Kidney epithelial cell (primary cell): ENCODE results near the gene XRRA1. TPM values are rescaled to one million over a fixed set of nuclear protein-coding genes. Genes with fewer than 3 reads are reported as not detected.

ENCODE experiments used
- DNase-seq: peaks from one replicate; pipeline ENCODE4 v3.0.0-alpha.2; 2010; ENCODE audit warnings: low read depth
- H3K27me3 ChIP-seq: 2 replicates; pipeline ENCODE4 v1.6.0; 2011; ENCODE audit warnings: low read length; ENCODE audit not compliant: control insufficient read depth, insufficient read depth
- H3K36me3 ChIP-seq: 2 replicates; pipeline ENCODE4 v1.5.1; 2011; ENCODE audit warnings: low read length; ENCODE audit not compliant: control insufficient read depth, insufficient read depth
- H3K4me3 ChIP-seq: 2 replicates; pipeline ENCODE4 v1.5.1; 2011; ENCODE audit warnings: low read depth, mild to moderate bottlenecking, control low read depth, low read length
- CTCF ChIP-seq: IDR thresholded peaks from 2 replicates; pipeline ENCODE4 v1.5.1; 2011; ENCODE audit warnings: mild to moderate bottlenecking, moderate library complexity, low read length, control low read depth, inconsistent platforms; ENCODE audit not compliant: insufficient read depth, poor library complexity, severe bottlenecking
- total RNA-seq: library from RNA; depleted of rRNA; stranded (reverse); fragments of >200 nt; gene quantifications from 2 replicates; pipeline ENCODE4 v1.2.3, GENCODE V29; 2015

Gene XRRA1
- total RNA-seq, 1 donor from 2014 or later = 3.2 TPM

- DNase-seq = no peak
- TF ChIP-seq CTCF = no peak
- H3K4me3 ChIP-seq = no peak overlapping the region
- no peaks in the 10 kb centered on the region for H3K27me3 ChIP-seq
- peaks cover 1% of the 10 kb centered on the region for H3K36me3 ChIP-seq
Observed at GRCh38 chr11:74953451-74953850, 4.6 kb upstream of the XRRA1 start.

GRCh38 chr11:74952752-74953151 is 3.9 kb upstream of the XRRA1 start:
- no peak for DNase-seq
- Histone ChIP-seq H3K36me3 (peaks cover 1% of the 10 kb centered on the region), H3K4me3 (no peak overlapping the region), H3K27me3 (no peaks in the 10 kb centered on the region)
- no peak for TF ChIP-seq CTCF

GRCh38 chr11:74951226-74951625 is 2.3 kb upstream of the XRRA1 start:
- Histone ChIP-seq H3K4me3 (no peak overlapping the region), H3K36me3 (peaks cover 1% of the 10 kb centered on the region), H3K27me3 (no peaks in the 10 kb centered on the region)
- no peak for TF ChIP-seq CTCF
- no peak for DNase-seq

GRCh38 chr11:74950374-74950969 is 1.6 kb upstream of the XRRA1 start:
- no peak for DNase-seq
- Histone ChIP-seq H3K27me3 (no peaks in the 10 kb centered on the region), H3K4me3 (peak overlapping the region; percentile 86), H3K36me3 (peaks cover 1% of the 10 kb centered on the region)
- TF ChIP-seq CTCF = no peak

- peaks cover 1% of the 10 kb centered on the region for H3K36me3 ChIP-seq
- DNase-seq = no peak
- no peaks in the 10 kb centered on the region for H3K27me3 ChIP-seq
- H3K4me3 ChIP-seq = peak overlapping the region; percentile 86
- no peak for TF ChIP-seq CTCF
Observed at GRCh38 chr11:74949753-74950137, 854 bp upstream of the XRRA1 start.

- no peaks in the 10 kb centered on the region for H3K36me3 ChIP-seq
- TF ChIP-seq CTCF = no peak
- peak overlapping the region; percentile 86 for H3K4me3 ChIP-seq
- no peak for DNase-seq
- no peaks in the 10 kb centered on the region for H3K27me3 ChIP-seq
Observed at GRCh38 chr11:74948546-74948897, 369 bp downstream of the XRRA1 start.
